ENCODE measurements around the gene ZDHHC7.

The ZDHHC7 gene

GRCh38 chr16:85026703-85027102, 15.4 kb upstream of the ZDHHC7 start:
- in situ Hi-C loops (cut with HindIII; ENCODE audit: low sequenced_read_pairs): no loop called here

GRCh38 chr16:85025781-85026653, 14.7 kb upstream of the ZDHHC7 start:
- in situ Hi-C loops (cut with HindIII; ENCODE audit: low sequenced_read_pairs): no loop called here

GRCh38 chr16:85019659-85020245, 8.4 kb upstream of the ZDHHC7 start:
- in situ Hi-C loops (cut with HindIII; ENCODE audit: low sequenced_read_pairs): no loop called here

- in situ Hi-C loops (cut with HindIII; ENCODE audit: low sequenced_read_pairs): no loop called here
Measured at GRCh38 chr16:85018529-85019236, 7.3 kb upstream of the ZDHHC7 start.

- in situ Hi-C loops (cut with HindIII; ENCODE audit: low sequenced_read_pairs): no loop called here
Measured at GRCh38 chr16:85017633-85018032, 6.3 kb upstream of the ZDHHC7 start.

GRCh38 chr16:85017151-85017550, 5.8 kb upstream of the ZDHHC7 start:
- in situ Hi-C loops (cut with HindIII; ENCODE audit: low sequenced_read_pairs): no loop called here

- in situ Hi-C loops (cut with HindIII; ENCODE audit: low sequenced_read_pairs): no loop called here
Measured at GRCh38 chr16:85015481-85016187, 4.3 kb upstream of the ZDHHC7 start.

GRCh38 chr16:85014311-85014710, 3.0 kb upstream of the ZDHHC7 start:
- in situ Hi-C loops (cut with HindIII; ENCODE audit: low sequenced_read_pairs): loop anchor here (5.0 kb wide), 1 partner anchor 87 kb away; no protein-coding TSS in a partner anchor

- in situ Hi-C loops (cut with HindIII; ENCODE audit: low sequenced_read_pairs): loop anchor here (5.0 kb wide), 1 partner anchor 85 kb away; no protein-coding TSS in a partner anchor
Measured at GRCh38 chr16:85011846-85012284, 530 bp upstream of the ZDHHC7 start.

GRCh38 chr16:85010446-85010930, 847 bp downstream of the ZDHHC7 start:
- in situ Hi-C loops (cut with HindIII; ENCODE audit: low sequenced_read_pairs): loop anchor here (5.0 kb wide), 1 partner anchor 83 kb away; no protein-coding TSS in a partner anchor

GRCh38 chr16:85008271-85008670, 3.1 kb downstream of the ZDHHC7 start:
- in situ Hi-C loops (cut with HindIII; ENCODE audit: low sequenced_read_pairs): no loop called here

- in situ Hi-C loops (cut with HindIII; ENCODE audit: low sequenced_read_pairs): no loop called here
Measured at GRCh38 chr16:85007496-85008214, 3.7 kb downstream of the ZDHHC7 start.

GRCh38 chr16:85006639-85007038, 4.7 kb downstream of the ZDHHC7 start:
- in situ Hi-C loops (cut with HindIII; ENCODE audit: low sequenced_read_pairs): no loop called here

GRCh38 chr16:85005285-85006069, 5.9 kb downstream of the ZDHHC7 start:
- in situ Hi-C loops (cut with HindIII; ENCODE audit: low sequenced_read_pairs): no loop called here

GRCh38 chr16:85004587-85005205, 6.6 kb downstream of the ZDHHC7 start:
- in situ Hi-C loops (cut with HindIII; ENCODE audit: low sequenced_read_pairs): no loop called here

GRCh38 chr16:85003725-85004586, 7.4 kb downstream of the ZDHHC7 start:
- in situ Hi-C loops (cut with HindIII; ENCODE audit: low sequenced_read_pairs): no loop called here

GRCh38 chr16:85003076-85003475, 8.3 kb downstream of the ZDHHC7 start:
- in situ Hi-C loops (cut with HindIII; ENCODE audit: low sequenced_read_pairs): no loop called here

- in situ Hi-C loops (cut with HindIII; ENCODE audit: low sequenced_read_pairs): no loop called here
Measured at GRCh38 chr16:85002608-85003007, 8.7 kb downstream of the ZDHHC7 start.

All from endothelial cell of hepatic sinusoid (primary cell).